GM12878 (cell line): ENCODE data around the gene PRKG1. TPM values are rescaled to one million over a fixed set of nuclear protein-coding genes. Genes with fewer than 3 reads are reported as not detected.

Experiments used
- ATAC-seq: fragments of 200-7000 bp; cut with Tn5 transposase; 3 replicates; pipeline ENCODE4 v1.9.1; 2020; ENCODE audit warnings: mild to moderate bottlenecking, moderate library complexity
- BruUV-seq: library from RNA; stranded (reverse); fragments of 400-500 nt; replicated peaks from 2 replicates; lab custom pipeline; 2021; lab: Mats Ljungman, UMichigan
- CTCF ChIA-PET: fragments of 300-600 bp; sonication (Branson Sonifier 250); formaldehyde crosslinking; extraction: SDS; loops from one replicate; lab custom pipeline; 2021; ENCODE audit warnings: inconsistent platforms; lab: Yijun Ruan, JAX
- POLR2A ChIA-PET: fragments of 350-600 bp; formaldehyde crosslinking; extraction: SDS; loops from one replicate; lab custom pipeline; 2021; ENCODE audit warnings: inconsistent platforms; lab: Charles Lee
- RAD21 ChIA-PET: fragments of 300-600 bp; sonication (Branson Sonifier 250); formaldehyde crosslinking; loops from one replicate; lab custom pipeline; 2023; ENCODE audit warnings: antibody characterized with exemption; ENCODE audit not compliant: unreplicated experiment; lab: Charles Lee
- SMC1A ChIA-PET: fragments of 300-600 bp; sonication (Branson Sonifier 250); formaldehyde crosslinking; loops from one replicate; lab custom pipeline; 2023; ENCODE audit not compliant: unreplicated experiment, uncharacterized antibody; lab: Charles Lee
- DNase-seq: peaks from one replicate; pipeline ENCODE4 v3.0.0-alpha.2; 2011; ENCODE audit warnings: low read depth, low spot score
- FAIRE-seq: peaks from 3 replicates; lab custom pipeline; 2011; peaks lifted over from hg19 to GRCh38; lab: Jason Lieb, UNC
- H2AFZ ChIP-seq: 2 replicates; pipeline ENCODE4 v1.6.0; 2011; ENCODE audit warnings: low read depth, low read length, control low read depth; ENCODE audit not compliant: control insufficient read depth
- H3K27ac ChIP-seq: 2 replicates; pipeline ENCODE4 v1.5.1; 2011; ENCODE audit warnings: control low read depth; ENCODE audit not compliant: control insufficient read depth, insufficient read depth
- H3K27me3 ChIP-seq, 2 experiments: replicated peaks in 1 of 2; 2 replicates each; pipeline versions ENCODE4 v1.6.0 to v1.6.1; 2011; ENCODE audit warnings: low read length in 1 of 2; ENCODE audit not compliant: control insufficient read depth in 2 of 2, insufficient read depth in 2 of 2
- H3K36me3 ChIP-seq, 2 experiments: 2 replicates each; pipeline ENCODE4 v1.5.1; 2011; ENCODE audit warnings: low read length in 1 of 2; ENCODE audit not compliant: control insufficient read depth in 2 of 2, insufficient read depth in 2 of 2
- H3K4me1 ChIP-seq: 2 replicates; pipeline ENCODE4 v1.6.1; 2011; ENCODE audit warnings: mild to moderate bottlenecking, low read length, moderate library complexity, mixed read lengths; ENCODE audit not compliant: control insufficient read depth, insufficient read depth
- H3K4me2 ChIP-seq: 2 replicates; pipeline ENCODE4 v1.6.0; 2011; ENCODE audit warnings: control low read depth; ENCODE audit not compliant: control insufficient read depth, insufficient read depth
- H3K4me3 ChIP-seq: fragments of 200-600 bp; sonication (generic); 2 replicates; pipeline ENCODE4 v1.5.1; 2016
- H3K79me2 ChIP-seq: 2 replicates; pipeline ENCODE4 v1.6.0; 2011; ENCODE audit warnings: low read length; ENCODE audit not compliant: control insufficient read depth, insufficient read depth
- H3K9ac ChIP-seq: 2 replicates; pipeline ENCODE4 v1.8.0; 2011; ENCODE audit warnings: low read length, control low read depth, mixed read lengths; ENCODE audit not compliant: control insufficient read depth, insufficient read depth
- H3K9me3 ChIP-seq: replicated peaks from 3 replicates; pipeline ENCODE4 v1.5.1; 2011; ENCODE audit warnings: mild to moderate bottlenecking, low read length; ENCODE audit not compliant: control insufficient read depth, insufficient read depth
- H4K20me1 ChIP-seq: 2 replicates; pipeline ENCODE4 v1.6.0; 2011; ENCODE audit not compliant: control insufficient read depth, insufficient read depth
- BACH1 ChIP-seq: fragments of 450-650 bp; IDR thresholded peaks from 2 replicates; pipeline ENCODE4 v1.6.1; 2017; ENCODE audit warnings: mild to moderate bottlenecking, borderline replicate concordance
- CREM ChIP-seq: IDR thresholded peaks from 2 replicates; pipeline ENCODE4 v1.6.1; 2014; ENCODE audit warnings: antibody characterized with exemption, low read depth
- GABPA ChIP-seq: IDR thresholded peaks from 2 replicates; pipeline ENCODE4 v1.6.1; 2014; ENCODE audit warnings: antibody characterized with exemption, low read depth, mild to moderate bottlenecking, inconsistent platforms
- JUND ChIP-seq: IDR thresholded peaks from 2 replicates; pipeline ENCODE4 v1.6.1; 2012; ENCODE audit warnings: low read depth, mild to moderate bottlenecking, low read length, improper control_type of control experiment, moderate library complexity
- MEF2A ChIP-seq: IDR thresholded peaks from 2 replicates; pipeline ENCODE4 v1.6.1; 2011; ENCODE audit warnings: low read depth, mild to moderate bottlenecking, low read length, moderate library complexity; ENCODE audit not compliant: insufficient read depth
- PBX3 ChIP-seq: IDR thresholded peaks from 2 replicates; pipeline ENCODE4 v1.6.1; 2011; ENCODE audit warnings: mild to moderate bottlenecking, low read depth, low read length, moderate library complexity; ENCODE audit not compliant: insufficient replicate concordance
- POLR2A ChIP-seq: IDR thresholded peaks from 2 replicates; pipeline ENCODE4 v1.6.1; 2011; ENCODE audit warnings: low read depth, mild to moderate bottlenecking, low read length
- RBBP5 ChIP-seq: fragments of 200-600 bp; sonication (generic); conservative IDR thresholded peaks from 2 replicates; pipeline ENCODE4 v1.6.1; 2016
- REST ChIP-seq: IDR thresholded peaks from 2 replicates; pipeline ENCODE4 v1.6.1; 2012; ENCODE audit warnings: mild to moderate bottlenecking, low read depth, low read length
- RUNX3 ChIP-seq: IDR thresholded peaks from 2 replicates; pipeline ENCODE4 v1.6.1; 2012; ENCODE audit warnings: low read length, inconsistent platforms
- SMAD1 ChIP-seq: fragments of 450-650 bp; IDR thresholded peaks from 2 replicates; pipeline ENCODE4 v1.6.1; 2018; ENCODE audit warnings: mild to moderate bottlenecking, low read depth; ENCODE audit not compliant: partially characterized antibody
- SMARCA5 ChIP-seq: fragments of 450-650 bp; IDR thresholded peaks from 2 replicates; pipeline ENCODE4 v1.6.1; 2017; ENCODE audit warnings: mild to moderate bottlenecking
- SREBF1 ChIP-seq: IDR thresholded peaks from 2 replicates; pipeline ENCODE4 v1.6.1; 2012; ENCODE audit warnings: mild to moderate bottlenecking, low read length
- SREBF2 ChIP-seq: IDR thresholded peaks from 2 replicates; pipeline ENCODE4 v1.6.1; 2012; ENCODE audit warnings: mild to moderate bottlenecking, low read length
- SUZ12 ChIP-seq: fragments of 200-600 bp; sonication (generic); IDR thresholded peaks from one replicate; pipeline ENCODE4 v1.6.1; 2018; ENCODE audit warnings: antibody characterized with exemption, mild to moderate bottlenecking; ENCODE audit not compliant: unreplicated experiment
- ZBED1 ChIP-seq: IDR thresholded peaks from 2 replicates; pipeline ENCODE4 v1.6.1; 2016; ENCODE audit warnings: borderline replicate concordance
- ZNF207 ChIP-seq: fragments of 450-650 bp; IDR thresholded peaks from 2 replicates; pipeline ENCODE4 v1.6.1; 2014; ENCODE audit warnings: antibody characterized with exemption, mild to moderate bottlenecking, borderline replicate concordance
- ZNF217 ChIP-seq: fragments of 450-650 bp; IDR thresholded peaks from 2 replicates; pipeline ENCODE4 v1.6.1; 2017; ENCODE audit warnings: antibody characterized with exemption, mild to moderate bottlenecking
- in situ Hi-C: fragments of 300-500 bp; cut with MboI; formaldehyde crosslinking; loops from 9 replicates; pipeline ENCODE4 v1.14.3; 2018; ENCODE audit warnings: mixed read lengths
- intact Hi-C: fragments of 100-400 bp; cut with micrococcal nuclease; formaldehyde crosslinking; loops from one replicate; pipeline ENCODE4 v1.14.2; 2022; ENCODE audit not compliant: unreplicated experiment
- polyA plus RNA-seq, 11 experiments: library from polyadenylated mRNA; depleted of rRNA in 4 of 11; unstranded in 6 of 11; stranded (reverse) in 5 of 11; fragments of >200 nt; fragmentation: Nextera tagmentation in 4 of 11; fragmentation: Illumina TruSeq in 1 of 11; extraction: Ambion mirVana in 4 of 11; extraction: Trizol in 1 of 11; gene quantifications; 1 replicate in 1 of 11; 2 replicates in 10 of 11; pipeline versions ENCODE4 v1.2.1 to v1.2.3, GENCODE V29; 2011 to 2016; ENCODE audit warnings: inconsistent platforms in 2 of 11, missing spikeins in 2 of 11, low read depth in 1 of 11
- total RNA-seq, 4 experiments: library from RNA; depleted of rRNA in 3 of 4; stranded (reverse); fragments of >200 nt in 3 of 4; fragmentation: Illumina TruSeq in 1 of 4; extraction: Trizol in 1 of 4; gene quantifications; 2 replicates each; pipeline versions ENCODE4 v1.2.1 to v1.2.3, GENCODE V29; 2013 to 2021

Gene PRKG1
- total and polyA plus RNA-seq, 10 of the 15 experiments (the other 5 are each of a cell fraction or from before 2014, with no cell fraction given): 0.04 to 0.05 TPM; not detected in 8

- Histone ChIP-seq H3K9ac (no peak overlapping the region), H3K27ac (no peak overlapping the region), H3K9me3 (no peaks in the 10 kb centered on the region), H3K27me3 (no peaks in the 10 kb centered on the region), H3K36me3 (no peaks in the 10 kb centered on the region), H3K4me1 (no peaks in the 10 kb centered on the region), H3K4me2 (no peak overlapping the region), H3K79me2 (no peaks in the 10 kb centered on the region), H4K20me1 (no peaks in the 10 kb centered on the region), H2AFZ (no peak overlapping the region), H3K4me3 (no peak overlapping the region)
- RAD21 ChIA-PET: no interaction called here
- FAIRE-seq (no peak), ATAC-seq (no peak), DNase-seq (no peak)
- no TSS peak for BruUV-seq
- in situ Hi-C loops: no loop called here
- TF ChIP-seq SMARCA5 (no peak), SREBF2 (no peak), CREM (no peak), SUZ12 (no peak), REST (no peak), RUNX3 (no peak), RBBP5 (no peak), GABPA (no peak), PBX3 (no peak), SMAD1 (no peak), ZBED1 (no peak), JUND (no peak), MEF2A (no peak), ZNF207 (no peak), POLR2A (no peak), SREBF1 (no peak), BACH1 (no peak), ZNF217 (no peak)
- POLR2A ChIA-PET: no interaction called here
- CTCF ChIA-PET: no interaction called here
- SMC1A ChIA-PET: no interaction called here
- intact Hi-C loops: no loop called here
Observed at GRCh38 chr10:52031771-52032170, 957.5 kb downstream of the PRKG1 start.
